Liver (tissue), 9 donors: ENCODE data around the gene ADAMTS4. TPM values are rescaled to one million over a fixed set of nuclear protein-coding genes. Genes with fewer than 3 reads are reported as not detected.

Source experiments
- DNase-seq: peaks from one replicate; pipeline ENCODE4 v3.0.0-alpha.2; 2017; ENCODE audit warnings: low spot score
- H3K27ac ChIP-seq, 2 donors: one replicate each; pipeline ENCODE4 v1.7.0; 2013; ENCODE audit warnings: inconsistent platforms in 2 of 2, low read length in 2 of 2, control low read depth in 1 of 2, low read depth in 1 of 2, mild to moderate bottlenecking in 1 of 2
- H3K27me3 ChIP-seq, 4 donors: one replicate each; pipeline versions ENCODE4 v1.6.1 to v1.7.0; 2013; ENCODE audit warnings: low read length in 3 of 4, inconsistent platforms in 1 of 4, mild to moderate bottlenecking in 1 of 4, moderate library complexity in 1 of 4; ENCODE audit not compliant: control insufficient read depth in 4 of 4, insufficient read depth in 4 of 4
- H3K36me3 ChIP-seq, 4 donors: one replicate each; pipeline versions ENCODE4 v1.6.1 to v1.7.0; 2013; ENCODE audit warnings: low read length in 3 of 4, mild to moderate bottlenecking in 3 of 4, low read depth in 1 of 4, moderate library complexity in 1 of 4; ENCODE audit not compliant: control insufficient read depth in 4 of 4, insufficient read depth in 3 of 4
- H3K4me1 ChIP-seq, 4 donors: one replicate each; pipeline versions ENCODE4 v1.6.1 to v1.7.0; 2013; ENCODE audit warnings: low read length in 3 of 4, mild to moderate bottlenecking in 3 of 4, moderate library complexity in 1 of 4; ENCODE audit not compliant: control insufficient read depth in 4 of 4, insufficient read depth in 4 of 4
- H3K4me3 ChIP-seq, 3 donors: one replicate each; pipeline versions ENCODE4 v1.6.1 to v1.7.0; 2013; ENCODE audit warnings: low read length in 3 of 3, control low read depth in 1 of 3, low read depth in 1 of 3, mild to moderate bottlenecking in 1 of 3
- H3K9ac ChIP-seq, 2 donors: one replicate each; pipeline ENCODE4 v1.7.0; 2013; ENCODE audit warnings: low read length in 2 of 2, mild to moderate bottlenecking in 2 of 2, moderate library complexity in 2 of 2, control low read depth in 1 of 2, low read depth in 1 of 2
- H3K9me3 ChIP-seq, 4 donors: one replicate each; pipeline versions ENCODE4 v1.6.1 to v1.7.0; 2013; ENCODE audit warnings: low read length in 3 of 4; ENCODE audit not compliant: control insufficient read depth in 4 of 4
- EGR1 ChIP-seq, 2 donors: IDR thresholded peaks; 2 replicates each; pipeline ENCODE4 v1.6.1; 2016 to 2018; ENCODE audit warnings: antibody characterized with exemption in 2 of 2, low read depth in 2 of 2
- FOXA1 ChIP-seq: IDR thresholded peaks from 2 replicates; pipeline ENCODE4 v1.6.1; 2016; ENCODE audit warnings: antibody characterized with exemption
- FOXA2 ChIP-seq: IDR thresholded peaks from 2 replicates; pipeline ENCODE4 v1.6.1; 2016; ENCODE audit warnings: antibody characterized with exemption
- GABPA ChIP-seq, 2 donors: IDR thresholded peaks in 1 of 2; conservative IDR thresholded peaks in 1 of 2; 2 replicates each; pipeline ENCODE4 v1.6.1; 2016; ENCODE audit warnings: antibody characterized with exemption in 2 of 2, mild to moderate bottlenecking in 1 of 2, moderate library complexity in 1 of 2
- HNF4A ChIP-seq, 2 donors: conservative IDR thresholded peaks; 2 replicates each; pipeline ENCODE4 v1.6.1; 2016; ENCODE audit warnings: antibody characterized with exemption in 2 of 2, mild to moderate bottlenecking in 2 of 2
- HNF4G ChIP-seq: IDR thresholded peaks from 2 replicates; pipeline ENCODE4 v1.6.1; 2016; ENCODE audit warnings: antibody characterized with exemption
- JUND ChIP-seq, 2 donors: IDR thresholded peaks; 2 replicates each; pipeline ENCODE4 v1.6.1; 2016; ENCODE audit warnings: antibody characterized with exemption in 2 of 2
- NR2F2 ChIP-seq: IDR thresholded peaks from 2 replicates; pipeline ENCODE4 v1.6.1; 2016; ENCODE audit warnings: antibody characterized with exemption
- RAD21 ChIP-seq, 2 donors: IDR thresholded peaks; 2 replicates each; pipeline ENCODE4 v1.6.1; 2016; ENCODE audit warnings: antibody characterized with exemption in 2 of 2, mild to moderate bottlenecking in 2 of 2
- RXRA ChIP-seq, 2 donors: IDR thresholded peaks; 2 replicates each; pipeline ENCODE4 v1.6.1; 2017 to 2018; ENCODE audit warnings: antibody characterized with exemption in 2 of 2, mild to moderate bottlenecking in 1 of 2
- SP1 ChIP-seq: IDR thresholded peaks from 2 replicates; pipeline ENCODE4 v1.6.1; 2018; ENCODE audit warnings: antibody characterized with exemption, mild to moderate bottlenecking
- TAF1 ChIP-seq: conservative IDR thresholded peaks from 2 replicates; pipeline ENCODE4 v1.6.1; 2016; ENCODE audit warnings: antibody characterized with exemption, mild to moderate bottlenecking
- YY1 ChIP-seq: IDR thresholded peaks from 2 replicates; pipeline ENCODE4 v1.6.1; 2016; ENCODE audit warnings: antibody characterized with exemption, mild to moderate bottlenecking
- WGBS: extraction: QIAGEN DNeasy Blood & Tissue Kit; methylation state at CpG from one replicate; pipeline ENCODE4 v1.1.7; 2013; 5-methylcytosine and 5-hydroxymethylcytosine counted together
- polyA plus RNA-seq, 2 donors: library from polyadenylated mRNA; stranded (reverse) in 1 of 2; unstranded in 1 of 2; fragments of 200-250 nt in 1 of 2; fragments of >200 nt in 1 of 2; fragmentation: Nextera tagmentation in 1 of 2; extraction: Ambion mirVana in 1 of 2; gene quantifications; one replicate each; pipeline versions ENCODE4 v1.2.1 to v1.2.3, GENCODE V29; 2013 to 2015
- total RNA-seq, 2 donors: library from RNA; depleted of rRNA; stranded (reverse); fragments of >200 nt; gene quantifications; one replicate each; pipeline ENCODE4 v1.2.3, GENCODE V29; 2014
- TF ChIP-seq, protein P1 (sequence below): IDR thresholded peaks from 2 replicates; pipeline ENCODE4 v1.6.1; 2016; ENCODE audit warnings: antibody characterized with exemption
- TF ChIP-seq, protein P2 (sequence below): IDR thresholded peaks from 2 replicates; pipeline ENCODE4 v1.6.1; 2016; ENCODE audit warnings: antibody characterized with exemption, mild to moderate bottlenecking
- TF ChIP-seq, protein P3 (sequence below): IDR thresholded peaks from 2 replicates; pipeline ENCODE4 v1.6.1; 2016; ENCODE audit warnings: antibody characterized with exemption
- TF ChIP-seq, protein P4 (sequence below): IDR thresholded peaks from 2 replicates; pipeline ENCODE4 v1.6.1; 2016; ENCODE audit warnings: antibody characterized with exemption
- TF ChIP-seq, protein P5 (sequence below): fragments of 150-350 bp; IDR thresholded peaks from 2 replicates; pipeline ENCODE4 v1.5.1; 2017; ENCODE audit warnings: improper control_type of control experiment, low read depth, low read length; ENCODE audit not compliant: missing input control
- donor health status: healthy.
- donor health status: healthy.
- donor health status: healthy.
- donor health status: healthy.
- donor health status: healthy.

Gene ADAMTS4
- total and polyA plus RNA-seq, 4 donors, result 0.21 to 2.2 (median 0.38) TPM

DNA sequence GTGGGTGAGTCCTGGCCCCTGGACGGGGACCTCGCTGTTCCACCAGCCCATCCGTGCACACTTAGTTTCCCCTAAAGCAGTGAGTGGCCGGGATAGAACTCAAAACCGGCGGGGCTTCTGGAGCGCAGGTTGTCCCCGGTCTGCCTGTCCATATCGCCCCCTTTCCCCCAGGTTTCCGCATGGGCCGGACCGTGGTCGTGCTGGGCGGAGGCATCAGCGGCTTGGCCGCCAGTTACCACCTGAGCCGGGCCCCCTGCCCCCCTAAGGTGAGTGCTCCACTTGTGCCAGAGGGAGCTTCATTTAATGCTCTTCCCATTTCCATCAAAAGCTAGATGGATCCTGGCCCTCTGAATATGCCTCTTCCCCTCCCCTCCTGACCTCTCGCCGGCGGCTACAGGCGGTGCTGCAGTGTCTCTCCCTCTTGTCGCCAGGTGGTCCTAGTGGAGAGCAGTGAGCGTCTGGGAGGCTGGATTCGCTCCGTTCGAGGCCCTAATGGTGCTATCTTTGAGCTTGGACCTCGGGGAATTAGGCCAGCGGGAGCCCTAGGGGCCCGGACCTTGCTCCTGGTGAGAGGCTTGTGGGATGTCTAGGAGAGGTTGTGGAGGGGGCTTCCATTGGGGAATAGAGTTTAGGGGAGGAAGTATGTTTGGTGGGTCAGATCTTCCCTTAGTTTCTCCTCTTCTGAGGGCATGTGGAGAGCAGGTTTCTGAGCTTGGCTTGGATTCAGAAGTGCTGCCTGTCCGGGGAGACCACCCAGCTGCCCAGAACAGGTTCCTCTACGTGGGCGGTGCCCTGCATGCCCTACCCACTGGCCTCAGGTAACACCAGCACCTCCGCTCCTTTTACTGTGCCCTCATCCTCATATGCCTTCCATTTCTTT lies 31.9 kb downstream of the ADAMTS4 start:
- Histone ChIP-seq H3K9me3 (no peaks in the 10 kb centered on the region), H3K4me1 (peaks cover 4 to 25% (median 19%) of the 10 kb centered on the region in 4 donors), H3K27ac (peak overlapping the region; percentile 6 to 79), H3K27me3 (no peaks in the 10 kb centered on the region), H3K9ac (peak overlapping the region; percentile 66 to 84), H3K36me3 (peaks cover 2 to 39% (median 20%) of the 10 kb centered on the region in 4 donors), H3K4me3 (peak overlapping the region; percentile 67 to 86 (median 82))
- TF ChIP-seq TAF1 (no peak), SP1 (no peak), FOXA1 (no peak), GABPA (IDR thresholded peaks at IDR 0.05 in 1 of 2, conservative IDR thresholded peaks at IDR 0.05 in 1 of 2) (no peak), EGR1 (IDR thresholded peaks at IDR 0.05; ENCODE audit: low read depth in 2 of 2) (no peak), HNF4G (no peak), JUND (IDR thresholded peaks at IDR 0.05) (no peak), HNF4A (conservative IDR thresholded peaks at IDR 0.05) (no peak), YY1 (no peak), FOXA2 (no peak), RAD21 (IDR thresholded peaks at IDR 0.05) (no peak), NR2F2 (no peak), RXRA (IDR thresholded peaks at IDR 0.05) (no peak)
- TF ChIP-seq, protein P1, sequence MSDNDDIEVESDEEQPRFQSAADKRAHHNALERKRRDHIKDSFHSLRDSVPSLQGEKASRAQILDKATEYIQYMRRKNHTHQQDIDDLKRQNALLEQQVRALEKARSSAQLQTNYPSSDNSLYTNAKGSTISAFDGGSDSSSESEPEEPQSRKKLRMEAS, result no peak
- TF ChIP-seq, protein P2, sequence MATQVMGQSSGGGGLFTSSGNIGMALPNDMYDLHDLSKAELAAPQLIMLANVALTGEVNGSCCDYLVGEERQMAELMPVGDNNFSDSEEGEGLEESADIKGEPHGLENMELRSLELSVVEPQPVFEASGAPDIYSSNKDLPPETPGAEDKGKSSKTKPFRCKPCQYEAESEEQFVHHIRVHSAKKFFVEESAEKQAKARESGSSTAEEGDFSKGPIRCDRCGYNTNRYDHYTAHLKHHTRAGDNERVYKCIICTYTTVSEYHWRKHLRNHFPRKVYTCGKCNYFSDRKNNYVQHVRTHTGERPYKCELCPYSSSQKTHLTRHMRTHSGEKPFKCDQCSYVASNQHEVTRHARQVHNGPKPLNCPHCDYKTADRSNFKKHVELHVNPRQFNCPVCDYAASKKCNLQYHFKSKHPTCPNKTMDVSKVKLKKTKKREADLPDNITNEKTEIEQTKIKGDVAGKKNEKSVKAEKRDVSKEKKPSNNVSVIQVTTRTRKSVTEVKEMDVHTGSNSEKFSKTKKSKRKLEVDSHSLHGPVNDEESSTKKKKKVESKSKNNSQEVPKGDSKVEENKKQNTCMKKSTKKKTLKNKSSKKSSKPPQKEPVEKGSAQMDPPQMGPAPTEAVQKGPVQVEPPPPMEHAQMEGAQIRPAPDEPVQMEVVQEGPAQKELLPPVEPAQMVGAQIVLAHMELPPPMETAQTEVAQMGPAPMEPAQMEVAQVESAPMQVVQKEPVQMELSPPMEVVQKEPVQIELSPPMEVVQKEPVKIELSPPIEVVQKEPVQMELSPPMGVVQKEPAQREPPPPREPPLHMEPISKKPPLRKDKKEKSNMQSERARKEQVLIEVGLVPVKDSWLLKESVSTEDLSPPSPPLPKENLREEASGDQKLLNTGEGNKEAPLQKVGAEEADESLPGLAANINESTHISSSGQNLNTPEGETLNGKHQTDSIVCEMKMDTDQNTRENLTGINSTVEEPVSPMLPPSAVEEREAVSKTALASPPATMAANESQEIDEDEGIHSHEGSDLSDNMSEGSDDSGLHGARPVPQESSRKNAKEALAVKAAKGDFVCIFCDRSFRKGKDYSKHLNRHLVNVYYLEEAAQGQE, result no peak
- TF ChIP-seq, protein P3, sequence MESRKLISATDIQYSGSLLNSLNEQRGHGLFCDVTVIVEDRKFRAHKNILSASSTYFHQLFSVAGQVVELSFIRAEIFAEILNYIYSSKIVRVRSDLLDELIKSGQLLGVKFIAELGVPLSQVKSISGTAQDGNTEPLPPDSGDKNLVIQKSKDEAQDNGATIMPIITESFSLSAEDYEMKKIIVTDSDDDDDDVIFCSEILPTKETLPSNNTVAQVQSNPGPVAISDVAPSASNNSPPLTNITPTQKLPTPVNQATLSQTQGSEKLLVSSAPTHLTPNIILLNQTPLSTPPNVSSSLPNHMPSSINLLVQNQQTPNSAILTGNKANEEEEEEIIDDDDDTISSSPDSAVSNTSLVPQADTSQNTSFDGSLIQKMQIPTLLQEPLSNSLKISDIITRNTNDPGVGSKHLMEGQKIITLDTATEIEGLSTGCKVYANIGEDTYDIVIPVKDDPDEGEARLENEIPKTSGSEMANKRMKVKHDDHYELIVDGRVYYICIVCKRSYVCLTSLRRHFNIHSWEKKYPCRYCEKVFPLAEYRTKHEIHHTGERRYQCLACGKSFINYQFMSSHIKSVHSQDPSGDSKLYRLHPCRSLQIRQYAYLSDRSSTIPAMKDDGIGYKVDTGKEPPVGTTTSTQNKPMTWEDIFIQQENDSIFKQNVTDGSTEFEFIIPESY, result no peak
- TF ChIP-seq, protein P4, sequence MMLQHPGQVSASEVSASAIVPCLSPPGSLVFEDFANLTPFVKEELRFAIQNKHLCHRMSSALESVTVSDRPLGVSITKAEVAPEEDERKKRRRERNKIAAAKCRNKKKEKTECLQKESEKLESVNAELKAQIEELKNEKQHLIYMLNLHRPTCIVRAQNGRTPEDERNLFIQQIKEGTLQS, result no peak
- TF ChIP-seq, protein P5, sequence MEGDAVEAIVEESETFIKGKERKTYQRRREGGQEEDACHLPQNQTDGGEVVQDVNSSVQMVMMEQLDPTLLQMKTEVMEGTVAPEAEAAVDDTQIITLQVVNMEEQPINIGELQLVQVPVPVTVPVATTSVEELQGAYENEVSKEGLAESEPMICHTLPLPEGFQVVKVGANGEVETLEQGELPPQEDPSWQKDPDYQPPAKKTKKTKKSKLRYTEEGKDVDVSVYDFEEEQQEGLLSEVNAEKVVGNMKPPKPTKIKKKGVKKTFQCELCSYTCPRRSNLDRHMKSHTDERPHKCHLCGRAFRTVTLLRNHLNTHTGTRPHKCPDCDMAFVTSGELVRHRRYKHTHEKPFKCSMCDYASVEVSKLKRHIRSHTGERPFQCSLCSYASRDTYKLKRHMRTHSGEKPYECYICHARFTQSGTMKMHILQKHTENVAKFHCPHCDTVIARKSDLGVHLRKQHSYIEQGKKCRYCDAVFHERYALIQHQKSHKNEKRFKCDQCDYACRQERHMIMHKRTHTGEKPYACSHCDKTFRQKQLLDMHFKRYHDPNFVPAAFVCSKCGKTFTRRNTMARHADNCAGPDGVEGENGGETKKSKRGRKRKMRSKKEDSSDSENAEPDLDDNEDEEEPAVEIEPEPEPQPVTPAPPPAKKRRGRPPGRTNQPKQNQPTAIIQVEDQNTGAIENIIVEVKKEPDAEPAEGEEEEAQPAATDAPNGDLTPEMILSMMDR, result no peak
- WGBS, result 10% methylated on average over 33 of the region's 33 CpGs
- no peak for DNase-seq
